Gastroesophageal sphincter (tissue), 4 donors: ENCODE results near the gene NUAK1. TPM values are rescaled to one million over a fixed set of nuclear protein-coding genes. Genes with fewer than 3 reads are reported as not detected.

ENCODE experiments used
- ATAC-seq: fragments of 150-250 bp; one replicate; pipeline ENCODE4 v1.9.1; 2016; ENCODE audit warnings: mild to moderate bottlenecking, moderate library complexity
- H3K27ac ChIP-seq, 4 donors: fragments of 200-600 bp; sonication (generic) in 3 of 4; 1 replicate in 3 of 4; 2 replicates in 1 of 4; pipeline ENCODE4 v1.5.1; 2016 to 2019
- H3K27me3 ChIP-seq: fragments of 200-600 bp; sonication (generic); one replicate; pipeline ENCODE4 v1.5.1; 2019
- H3K36me3 ChIP-seq, 2 donors: fragments of 200-600 bp; sonication (generic); one replicate each; pipeline ENCODE4 v1.5.1; 2019; ENCODE audit warnings: control low read depth in 1 of 2
- H3K4me1 ChIP-seq, 3 donors: fragments of 200-600 bp; sonication (generic); 1 replicate in 2 of 3; 2 replicates in 1 of 3; pipeline ENCODE4 v1.5.1; 2016 to 2019; ENCODE audit warnings: control low read depth in 2 of 3
- H3K4me3 ChIP-seq, 2 donors: fragments of 200-600 bp; sonication (generic); one replicate each; pipeline ENCODE4 v1.5.1; 2019; ENCODE audit warnings: mild to moderate bottlenecking in 1 of 2, moderate library complexity in 1 of 2
- H3K9me3 ChIP-seq, 3 donors: fragments of 200-600 bp; sonication (generic); one replicate each; pipeline ENCODE4 v1.5.1; 2017 to 2019; ENCODE audit warnings: control low read depth in 2 of 3
- CTCF ChIP-seq, 4 experiments: fragments of 200-600 bp in 2 of 4; fragments of 450-650 bp in 2 of 4; sonication (generic) in 1 of 4; IDR thresholded peaks; one replicate each; pipeline ENCODE4 v1.5.1; 2017 to 2019; ENCODE audit warnings: antibody characterized with exemption in 4 of 4, mild to moderate bottlenecking in 2 of 4, moderate library complexity in 2 of 4
- EP300 ChIP-seq: sonication (generic); formaldehyde crosslinking; IDR thresholded peaks from one replicate; pipeline ENCODE4 v1.6.1; 2017; ENCODE audit warnings: antibody characterized with exemption, mild to moderate bottlenecking
- POLR2A ChIP-seq, 2 donors: fragments of 450-650 bp; IDR thresholded peaks; one replicate each; pipeline ENCODE4 v1.6.1; 2017; ENCODE audit warnings: antibody characterized with exemption in 2 of 2, mild to moderate bottlenecking in 2 of 2, moderate library complexity in 1 of 2
- POLR2AphosphoS5 ChIP-seq: sonication (generic); formaldehyde crosslinking; IDR thresholded peaks from one replicate; pipeline ENCODE4 v1.6.1; 2017; ENCODE audit warnings: antibody characterized with exemption
- WGBS, 2 donors: methylation state at CpG; one replicate each; pipeline ENCODE4 v1.1.5; 2018; ENCODE audit warnings: low coverage in 1 of 2; 5-methylcytosine and 5-hydroxymethylcytosine counted together
- total RNA-seq, 4 donors: library from RNA; depleted of rRNA; stranded (reverse); fragments of >200 nt; gene quantifications; one replicate each; pipeline ENCODE4 v1.1.0, GENCODE V29; 2016

NUAK1 gene
- total RNA-seq, 4 donors from 2014 or later = 7.4 to 27.7 (median 10.7) TPM

- H3K9me3 ChIP-seq = no peaks in the 10 kb centered on the region
- TF ChIP-seq CTCF (IDR thresholded peaks at IDR 0.05) = no peak
- peaks cover 0 to 11% (median 7%) of the 10 kb centered on the region in 3 donors for H3K4me1 ChIP-seq
- no peak overlapping the region for H3K4me3 ChIP-seq
- H3K27me3 ChIP-seq = no peaks in the 10 kb centered on the region
- no peak overlapping the region for H3K27ac ChIP-seq
- peaks cover 0 to 44% of the 10 kb centered on the region in 2 donors for H3K36me3 ChIP-seq
- WGBS, 2 donors = 71% methylated on average over 4 of the region's 6 CpGs; no CpG with 5 or more reads in 1 of the 2 donors
- no peak for ATAC-seq
Measured at GRCh38 chr12:106066051-106066705, 72.6 kb downstream of the NUAK1 start.

GRCh38 chr12:106065506-106065905, 73.2 kb downstream of the NUAK1 start:
- WGBS, 2 donors = 0 to 83% methylated on average over 1 of the region's 1 CpG
- H3K27ac ChIP-seq = no peak overlapping the region
- ATAC-seq = no peak

GRCh38 chr12:106064721-106065021, 74.1 kb downstream of the NUAK1 start:
- Histone ChIP-seq H3K27me3 (no peaks in the 10 kb centered on the region), H3K27ac (no peak overlapping the region), H3K4me3 (no peak overlapping the region), H3K9me3 (no peaks in the 10 kb centered on the region), H3K4me1 (peaks cover 0 to 4% (median 0%) of the 10 kb centered on the region in 3 donors), H3K36me3 (peaks cover 0 to 30% of the 10 kb centered on the region in 2 donors)
- TF ChIP-seq EP300 = no peak
- TF ChIP-seq POLR2AphosphoS5 = no peak
- TF ChIP-seq CTCF (IDR thresholded peaks at IDR 0.05) = no peak
- TF ChIP-seq POLR2A (IDR thresholded peaks at IDR 0.05) = no peak
- 76% methylated on average over 2 of the region's 2 CpGs; no CpG with 5 or more reads in 1 of the 2 donors for WGBS, 2 donors
- no peak for ATAC-seq

More at GRCh38 chr12:106065506-106065905, 73.2 kb downstream of the NUAK1 start:
- Histone ChIP-seq H3K9me3 (no peaks in the 10 kb centered on the region), H3K27me3 (no peaks in the 10 kb centered on the region), H3K4me1 (peaks cover 0 to 5% (median 4%) of the 10 kb centered on the region in 3 donors), H3K4me3 (no peak overlapping the region), H3K36me3 (peaks cover 0 to 38% of the 10 kb centered on the region in 2 donors)
- TF ChIP-seq POLR2AphosphoS5 = no peak
- TF ChIP-seq EP300 = no peak
- no peak for TF ChIP-seq POLR2A (IDR thresholded peaks at IDR 0.05)
- TF ChIP-seq CTCF (IDR thresholded peaks at IDR 0.05) = no peak

- H3K36me3 ChIP-seq = peaks cover 0 to 29% of the 10 kb centered on the region in 2 donors
- TF ChIP-seq POLR2A (IDR thresholded peaks at IDR 0.05) (no peak), POLR2AphosphoS5 (no peak)
- H3K27me3 ChIP-seq = no peaks in the 10 kb centered on the region
- H3K27ac ChIP-seq = peak overlapping the region in 1 of 4 donors; percentile 2
- 56 to 80% methylated on average over 1 to 5 of the region's 7 CpGs for WGBS, 2 donors
- no peak for ATAC-seq
- H3K4me1 ChIP-seq = peaks cover 0 to 4% (median 0%) of the 10 kb centered on the region in 3 donors
- H3K9me3 ChIP-seq = no peaks in the 10 kb centered on the region
- no peak overlapping the region for H3K4me3 ChIP-seq
Measured at GRCh38 chr12:106063826-106064720, 74.7 kb downstream of the NUAK1 start.

- Histone ChIP-seq H3K4me1 (peaks cover 0 to 4% (median 0%) of the 10 kb centered on the region in 3 donors), H3K36me3 (peaks cover 0 to 17% of the 10 kb centered on the region in 2 donors), H3K27me3 (no peaks in the 10 kb centered on the region), H3K9me3 (no peaks in the 10 kb centered on the region), H3K27ac (no peak overlapping the region), H3K4me3 (no peak overlapping the region)
- 60% methylated on average over 3 of the region's 5 CpGs; no CpG with 5 or more reads in 1 of the 2 donors for WGBS, 2 donors
- no peak for ATAC-seq
- TF ChIP-seq EP300 (no peak), POLR2AphosphoS5 (no peak), POLR2A (IDR thresholded peaks at IDR 0.05) (no peak), CTCF (IDR thresholded peaks at IDR 0.05) (no peak)
Measured at GRCh38 chr12:106062693-106063092, 76.1 kb downstream of the NUAK1 start.
